ENCODE results near the gene PALLD.

Gene PALLD

DNA sequence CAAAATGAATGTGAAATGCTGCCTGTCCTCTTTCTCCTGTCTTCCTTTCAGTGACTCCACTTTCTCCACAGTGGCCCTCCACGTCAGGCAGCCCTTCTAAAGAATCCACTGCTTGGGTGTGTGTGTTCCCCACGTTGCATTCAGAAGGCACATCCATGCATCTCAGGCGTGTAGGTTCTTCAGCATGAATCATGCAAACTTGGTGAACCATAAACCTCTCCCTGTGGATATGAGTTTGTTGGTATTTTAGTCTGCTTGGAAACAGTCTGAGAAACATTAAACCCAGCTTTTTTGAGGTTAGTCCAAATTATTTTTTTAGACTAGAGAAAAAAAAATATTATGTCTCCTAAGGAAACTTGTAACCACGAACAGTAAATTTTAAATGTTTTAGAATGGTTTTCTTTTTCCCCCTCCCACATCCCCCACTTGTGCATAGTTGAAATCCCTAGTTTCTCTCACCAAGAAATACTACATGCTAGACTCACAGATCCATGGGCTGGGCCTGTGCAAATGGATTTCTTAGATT lies 261.6 kb downstream of the PALLD start:
- DNase-seq (ENCODE audit: low read depth in 4 of 4, low spot score in 1 of 4) = no peak

GRCh38 chr4:168759321-168759720 lies 262.5 kb downstream of the PALLD start:
- DNase-seq (ENCODE audit: low read depth in 4 of 4, low spot score in 1 of 4) = no peak

DNA sequence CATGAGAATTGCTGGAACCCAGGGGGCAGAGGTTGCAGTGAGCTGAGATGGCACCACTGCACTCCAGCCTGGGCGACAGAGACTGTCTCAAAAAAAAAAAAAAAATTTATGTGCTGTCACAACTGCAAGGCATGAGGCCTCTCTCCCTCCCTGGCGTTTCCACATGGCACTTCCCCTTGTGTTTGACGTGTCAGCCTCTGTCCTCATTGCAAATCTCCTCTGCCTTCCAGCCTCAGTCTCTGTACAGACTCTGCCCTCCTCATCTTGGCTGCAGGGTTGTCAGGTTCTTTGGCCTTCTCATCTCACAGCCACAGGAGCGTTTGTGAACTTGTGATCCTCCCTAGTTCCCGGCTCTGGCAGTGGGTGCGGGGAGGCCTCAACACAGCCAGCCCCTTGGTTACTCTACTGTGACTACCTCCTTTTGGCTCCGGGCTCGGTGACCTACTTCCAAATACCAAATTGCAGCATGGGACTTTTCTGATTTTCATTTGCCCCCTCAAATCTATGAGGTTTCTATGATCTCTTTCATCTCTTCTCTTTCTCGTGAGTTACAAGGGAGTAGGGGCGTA lies 263.2 kb downstream of the PALLD start:
- DNase-seq (ENCODE audit: low read depth in 4 of 4, low spot score in 1 of 4) = no peak

DNA sequence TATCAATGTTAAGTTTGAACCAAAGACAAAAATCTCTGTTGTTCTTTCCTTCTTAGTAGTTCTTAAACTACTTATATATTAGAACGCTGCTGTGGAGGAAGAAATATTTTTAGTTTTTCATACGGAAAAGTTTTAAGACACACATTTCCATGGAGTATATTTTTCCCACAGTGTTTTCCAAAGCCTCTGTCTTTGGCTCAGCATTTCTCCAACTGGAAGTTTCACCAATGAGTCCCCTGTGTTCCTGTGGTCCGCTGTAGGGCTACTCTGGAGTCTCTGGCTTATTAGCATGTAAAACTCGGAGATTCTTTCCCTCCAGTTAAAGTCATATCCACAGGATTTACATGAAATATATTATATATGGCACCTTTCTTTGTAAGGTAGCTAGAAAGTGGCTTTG lies 264.2 kb downstream of the PALLD start:
- DNase-seq (ENCODE audit: low read depth in 4 of 4, low spot score in 1 of 4) = no peak

DNA sequence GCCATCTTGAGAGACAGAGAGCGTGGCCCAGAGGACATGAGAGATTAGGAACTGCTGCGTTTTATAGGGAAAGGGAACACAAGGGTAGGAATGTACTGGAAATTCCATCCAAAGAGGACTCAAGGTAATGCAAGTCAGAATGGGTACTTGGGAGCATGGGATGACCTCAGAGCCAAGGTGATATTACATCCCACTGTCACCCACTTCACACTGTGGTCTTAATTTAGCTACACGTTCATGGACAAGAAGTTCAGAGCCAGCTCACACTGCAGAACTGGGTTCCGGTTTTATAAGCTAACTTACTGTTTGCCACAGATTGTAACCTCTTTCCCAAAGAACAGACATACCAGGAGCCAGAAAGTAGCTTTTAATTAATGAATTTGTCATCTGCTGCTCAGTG lies 268.5 kb downstream of the PALLD start:
- DNase-seq (ENCODE audit: low read depth in 4 of 4, low spot score in 1 of 4) = no peak

GRCh38 chr4:168765726-168766125 lies 268.9 kb downstream of the PALLD start:
- DNase-seq (ENCODE audit: low read depth in 4 of 4, low spot score in 1 of 4) = no peak

GRCh38 chr4:168766604-168767316 lies 269.9 kb downstream of the PALLD start:
- DNase-seq (ENCODE audit: low read depth in 4 of 4, low spot score in 1 of 4) = no peak

DNA sequence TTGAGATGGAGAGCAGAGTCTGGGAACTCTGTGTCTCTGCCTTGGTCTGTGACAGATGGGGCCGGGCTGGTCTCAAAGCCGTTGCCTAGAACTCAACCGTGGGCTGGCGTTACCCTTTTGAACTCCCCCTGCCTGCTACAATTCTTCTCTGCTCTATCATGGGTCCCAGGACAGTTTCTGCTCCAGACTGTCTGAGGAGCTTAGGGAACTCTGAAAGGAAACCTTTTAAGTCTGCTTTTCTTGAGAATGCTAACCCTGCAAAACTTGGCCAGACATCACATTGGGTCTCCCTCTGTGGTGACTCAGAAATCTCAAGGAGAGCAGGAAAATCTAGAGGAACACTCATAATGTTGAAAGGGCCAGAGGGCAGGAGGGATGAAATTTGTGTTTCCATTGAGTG lies 272.6 kb downstream of the PALLD start:
- no peak for DNase-seq (ENCODE audit: low read depth in 4 of 4, low spot score in 1 of 4)

DNA sequence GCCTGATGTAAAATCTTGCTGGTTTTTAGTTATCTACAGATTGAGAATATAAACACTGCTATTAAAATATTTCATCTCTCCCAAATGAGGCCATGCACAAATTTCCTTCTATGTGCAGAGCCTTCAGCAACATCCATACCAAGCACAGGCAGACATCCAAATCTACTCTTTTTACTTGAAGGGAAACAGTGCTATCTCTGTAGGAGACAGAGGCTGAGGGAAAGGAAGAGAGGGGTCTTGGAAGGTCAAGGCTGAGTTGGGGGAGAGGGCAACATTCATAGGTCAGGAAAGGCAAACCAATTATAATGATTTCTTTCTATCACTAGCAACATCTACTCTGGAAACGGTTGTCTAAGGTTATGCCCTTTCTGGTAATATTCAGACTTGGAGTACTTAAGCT lies 273.0 kb downstream of the PALLD start:
- no peak for DNase-seq (ENCODE audit: low read depth in 4 of 4, low spot score in 1 of 4)

GRCh38 chr4:168771251-168771650 lies 274.4 kb downstream of the PALLD start:
- DNase-seq (ENCODE audit: low read depth in 4 of 4, low spot score in 1 of 4) = no peak

GRCh38 chr4:168773388-168774195 lies 276.7 kb downstream of the PALLD start:
- no peak for DNase-seq (ENCODE audit: low read depth in 4 of 4, low spot score in 1 of 4)

GRCh38 chr4:168776382-168776781 lies 279.5 kb downstream of the PALLD start:
- DNase-seq (ENCODE audit: low read depth in 4 of 4, low spot score in 1 of 4) = no peak

GRCh38 chr4:168777277-168777965 lies 280.6 kb downstream of the PALLD start:
- no peak for DNase-seq (ENCODE audit: low read depth in 4 of 4, low spot score in 1 of 4)

GRCh38 chr4:168781341-168781740 lies 284.5 kb downstream of the PALLD start:
- no peak for DNase-seq (ENCODE audit: low read depth in 4 of 4, low spot score in 1 of 4)

- no peak for DNase-seq (ENCODE audit: low read depth in 4 of 4, low spot score in 1 of 4)
Observed at GRCh38 chr4:168781926-168782325, 285.1 kb downstream of the PALLD start.

GRCh38 chr4:168782439-168782838 lies 285.6 kb downstream of the PALLD start:
- DNase-seq (ENCODE audit: low read depth in 4 of 4, low spot score in 1 of 4) = no peak

DNA sequence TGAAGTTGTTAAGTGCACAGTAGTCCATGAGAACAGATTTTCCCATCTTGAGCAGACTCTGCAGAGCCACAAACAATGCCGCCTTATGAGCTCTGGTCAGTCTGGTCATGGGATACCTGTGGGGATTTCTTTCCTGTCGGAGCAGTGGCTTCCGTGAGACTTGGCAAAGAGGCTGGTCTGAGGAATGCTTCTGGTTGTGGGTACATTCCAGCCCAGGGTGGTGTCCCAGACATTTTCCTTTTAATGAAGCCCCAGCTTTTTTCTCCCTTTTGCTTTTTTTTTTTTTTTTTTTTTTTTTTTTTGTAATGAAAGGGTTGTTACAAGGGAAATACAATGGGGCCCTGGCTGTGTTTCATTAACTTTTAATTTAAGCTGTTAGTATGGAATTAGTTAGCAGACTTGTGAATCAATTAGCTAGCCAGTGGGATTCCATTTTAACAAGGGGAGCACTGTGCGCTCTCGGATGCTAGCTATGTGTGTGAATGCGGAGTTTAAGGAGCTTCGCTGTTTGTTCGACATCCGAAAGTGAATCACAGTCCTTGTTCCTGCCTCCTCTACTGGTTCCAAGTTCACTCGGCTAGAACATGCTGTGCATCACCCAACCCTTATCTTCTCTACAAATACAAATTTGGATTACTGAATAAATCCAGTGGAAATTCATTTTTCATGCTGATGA lies 288.1 kb downstream of the PALLD start:
- DNase-seq (ENCODE audit: low read depth in 4 of 4, low spot score in 1 of 4) = no peak

GRCh38 chr4:168787334-168787733 lies 290.5 kb downstream of the PALLD start:
- DNase-seq (ENCODE audit: low read depth in 4 of 4, low spot score in 1 of 4) = no peak

GRCh38 chr4:168787801-168788595 lies 291.1 kb downstream of the PALLD start:
- no peak for DNase-seq (ENCODE audit: low read depth in 4 of 4, low spot score in 1 of 4)

DNA sequence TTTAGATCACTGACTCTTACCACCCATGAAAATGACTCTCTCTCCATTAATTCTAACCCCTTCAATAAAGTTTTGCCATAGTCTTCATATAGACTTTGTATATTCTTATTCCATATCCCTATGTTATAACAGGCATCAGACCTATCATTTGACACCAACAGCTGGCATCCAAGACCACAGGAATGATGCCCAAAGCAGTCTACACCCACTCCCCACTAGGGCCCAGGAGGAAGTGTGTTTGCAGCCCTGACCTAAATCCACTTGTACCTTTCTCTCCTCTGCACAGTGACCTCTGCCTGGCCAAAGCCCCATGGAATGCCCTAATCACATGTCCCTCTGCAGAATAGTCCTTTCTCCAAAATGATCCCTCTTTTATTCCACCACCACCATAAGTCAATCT lies 294.0 kb downstream of the PALLD start:
- DNase-seq (ENCODE audit: low read depth in 4 of 4, low spot score in 1 of 4) = no peak
